Panc1 (cell line): Measurements from ENCODE around the gene NDUFS4.

ENCODE experiments used
- POLR2AphosphoS5 ChIP-seq: IDR thresholded peaks from 2 replicates; pipeline ENCODE4 v1.6.1; 2012; ENCODE audit warnings: mild to moderate bottlenecking, low read depth, low read length, moderate library complexity
- SIN3A ChIP-seq: IDR thresholded peaks from 2 replicates; pipeline ENCODE4 v1.6.1; 2012; ENCODE audit warnings: low read depth, mild to moderate bottlenecking, low read length, moderate library complexity, borderline replicate concordance; ENCODE audit not compliant: insufficient read depth
- TCF7L2 ChIP-seq: IDR thresholded peaks from 2 replicates; pipeline ENCODE4 v1.6.1; 2011; ENCODE audit warnings: mild to moderate bottlenecking, low read depth, low read length, inconsistent platforms
- TF ChIP-seq, protein P1 (sequence below): fragments of 450-650 bp; IDR thresholded peaks from 2 replicates; pipeline ENCODE4 v1.5.1; 2017; ENCODE audit warnings: mild to moderate bottlenecking
- TF ChIP-seq, protein P2 (sequence below), 2 experiments: IDR thresholded peaks; 2 replicates each; pipeline ENCODE4 v1.6.1; 2011 to 2012; ENCODE audit warnings: low read depth in 2 of 2, control low read depth in 1 of 2, low read length in 1 of 2, mild to moderate bottlenecking in 1 of 2, moderate library complexity in 1 of 2; ENCODE audit not compliant: insufficient read depth in 1 of 2

DNA sequence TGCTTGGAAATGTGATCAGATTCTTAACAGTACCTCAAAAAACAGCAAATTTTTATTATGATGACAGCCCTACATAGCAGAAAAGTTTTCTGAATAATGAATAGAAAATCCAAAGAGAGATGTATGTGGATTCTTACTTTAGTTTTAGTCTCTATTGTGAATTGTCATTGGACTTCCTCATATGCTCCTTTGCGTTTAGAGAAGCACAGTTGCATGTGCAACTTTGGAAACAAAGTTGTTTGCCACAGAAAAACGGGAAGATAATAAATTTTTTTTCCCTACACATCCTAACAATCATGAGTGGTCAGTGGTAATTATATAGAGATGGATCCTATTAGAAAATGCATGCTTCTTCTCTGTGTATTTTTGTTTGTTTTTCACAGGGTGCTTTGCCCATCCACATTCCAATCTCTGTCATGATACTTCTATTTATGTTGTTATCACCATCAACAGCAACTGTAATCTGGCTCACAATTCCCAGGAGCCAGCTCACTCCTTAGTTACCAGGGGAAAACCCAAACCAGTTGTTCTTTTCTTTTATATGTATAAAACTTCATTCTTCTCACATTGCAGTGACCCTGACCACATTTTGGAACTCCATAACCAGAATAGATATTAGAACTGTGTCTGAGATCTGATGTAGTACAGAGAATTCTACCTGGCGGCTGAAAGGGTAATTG is 118.7 kb downstream of the NDUFS4 start:
- TF ChIP-seq, protein P1, sequence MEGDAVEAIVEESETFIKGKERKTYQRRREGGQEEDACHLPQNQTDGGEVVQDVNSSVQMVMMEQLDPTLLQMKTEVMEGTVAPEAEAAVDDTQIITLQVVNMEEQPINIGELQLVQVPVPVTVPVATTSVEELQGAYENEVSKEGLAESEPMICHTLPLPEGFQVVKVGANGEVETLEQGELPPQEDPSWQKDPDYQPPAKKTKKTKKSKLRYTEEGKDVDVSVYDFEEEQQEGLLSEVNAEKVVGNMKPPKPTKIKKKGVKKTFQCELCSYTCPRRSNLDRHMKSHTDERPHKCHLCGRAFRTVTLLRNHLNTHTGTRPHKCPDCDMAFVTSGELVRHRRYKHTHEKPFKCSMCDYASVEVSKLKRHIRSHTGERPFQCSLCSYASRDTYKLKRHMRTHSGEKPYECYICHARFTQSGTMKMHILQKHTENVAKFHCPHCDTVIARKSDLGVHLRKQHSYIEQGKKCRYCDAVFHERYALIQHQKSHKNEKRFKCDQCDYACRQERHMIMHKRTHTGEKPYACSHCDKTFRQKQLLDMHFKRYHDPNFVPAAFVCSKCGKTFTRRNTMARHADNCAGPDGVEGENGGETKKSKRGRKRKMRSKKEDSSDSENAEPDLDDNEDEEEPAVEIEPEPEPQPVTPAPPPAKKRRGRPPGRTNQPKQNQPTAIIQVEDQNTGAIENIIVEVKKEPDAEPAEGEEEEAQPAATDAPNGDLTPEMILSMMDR = no peak
- no peak for TF ChIP-seq POLR2AphosphoS5
- TF ChIP-seq TCF7L2 = no peak
- TF ChIP-seq, protein P2, sequence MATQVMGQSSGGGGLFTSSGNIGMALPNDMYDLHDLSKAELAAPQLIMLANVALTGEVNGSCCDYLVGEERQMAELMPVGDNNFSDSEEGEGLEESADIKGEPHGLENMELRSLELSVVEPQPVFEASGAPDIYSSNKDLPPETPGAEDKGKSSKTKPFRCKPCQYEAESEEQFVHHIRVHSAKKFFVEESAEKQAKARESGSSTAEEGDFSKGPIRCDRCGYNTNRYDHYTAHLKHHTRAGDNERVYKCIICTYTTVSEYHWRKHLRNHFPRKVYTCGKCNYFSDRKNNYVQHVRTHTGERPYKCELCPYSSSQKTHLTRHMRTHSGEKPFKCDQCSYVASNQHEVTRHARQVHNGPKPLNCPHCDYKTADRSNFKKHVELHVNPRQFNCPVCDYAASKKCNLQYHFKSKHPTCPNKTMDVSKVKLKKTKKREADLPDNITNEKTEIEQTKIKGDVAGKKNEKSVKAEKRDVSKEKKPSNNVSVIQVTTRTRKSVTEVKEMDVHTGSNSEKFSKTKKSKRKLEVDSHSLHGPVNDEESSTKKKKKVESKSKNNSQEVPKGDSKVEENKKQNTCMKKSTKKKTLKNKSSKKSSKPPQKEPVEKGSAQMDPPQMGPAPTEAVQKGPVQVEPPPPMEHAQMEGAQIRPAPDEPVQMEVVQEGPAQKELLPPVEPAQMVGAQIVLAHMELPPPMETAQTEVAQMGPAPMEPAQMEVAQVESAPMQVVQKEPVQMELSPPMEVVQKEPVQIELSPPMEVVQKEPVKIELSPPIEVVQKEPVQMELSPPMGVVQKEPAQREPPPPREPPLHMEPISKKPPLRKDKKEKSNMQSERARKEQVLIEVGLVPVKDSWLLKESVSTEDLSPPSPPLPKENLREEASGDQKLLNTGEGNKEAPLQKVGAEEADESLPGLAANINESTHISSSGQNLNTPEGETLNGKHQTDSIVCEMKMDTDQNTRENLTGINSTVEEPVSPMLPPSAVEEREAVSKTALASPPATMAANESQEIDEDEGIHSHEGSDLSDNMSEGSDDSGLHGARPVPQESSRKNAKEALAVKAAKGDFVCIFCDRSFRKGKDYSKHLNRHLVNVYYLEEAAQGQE (IDR thresholded peaks at IDR 0.05; ENCODE audit: insufficient read depth in 1 of 2, low read depth in 2 of 2, low read length in 1 of 2) = no peak
- no peak for TF ChIP-seq SIN3A
